NCI-H2227 (cell line): ENCODE data around the gene CAMKMT.

ENCODE experiments used
- DNase-seq: peaks from one replicate; lab custom pipeline; 2025; ENCODE audit not compliant: unreplicated experiment; lab: John Stamatoyannopoulos, UW

The CAMKMT gene

GRCh38 chr2:44723921-44724320 lies 362.2 kb downstream of the CAMKMT start:
- DNase-seq: no peak

GRCh38 chr2:44730593-44730992 lies 368.8 kb downstream of the CAMKMT start:
- DNase-seq: no peak

- DNase-seq: no peak
Measured at GRCh38 chr2:44731505-44731904, 369.8 kb downstream of the CAMKMT start.

- DNase-seq: no peak
Measured at GRCh38 chr2:44736270-44736942, 374.7 kb downstream of the CAMKMT start.

GRCh38 chr2:44740678-44741077 lies 378.9 kb downstream of the CAMKMT start:
- DNase-seq: no peak

GRCh38 chr2:44741507-44741906 lies 379.8 kb downstream of the CAMKMT start:
- no peak for DNase-seq

GRCh38 chr2:44742057-44742456 lies 380.3 kb downstream of the CAMKMT start:
- DNase-seq: no peak

GRCh38 chr2:44743473-44743872 lies 381.7 kb downstream of the CAMKMT start:
- DNase-seq: no peak

GRCh38 chr2:44744961-44745892 lies 383.5 kb downstream of the CAMKMT start:
- DNase-seq: no peak

- DNase-seq: no peak
Measured at GRCh38 chr2:44745922-44746766, 384.4 kb downstream of the CAMKMT start.

GRCh38 chr2:44746856-44747615 lies 385.3 kb downstream of the CAMKMT start:
- DNase-seq: no peak

GRCh38 chr2:44747794-44748193 lies 386.0 kb downstream of the CAMKMT start:
- no peak for DNase-seq

GRCh38 chr2:44751754-44752479 lies 390.2 kb downstream of the CAMKMT start:
- DNase-seq: no peak

GRCh38 chr2:44752761-44753160 lies 391.0 kb downstream of the CAMKMT start:
- no peak for DNase-seq

GRCh38 chr2:44753552-44754285 lies 392.0 kb downstream of the CAMKMT start:
- no peak for DNase-seq

GRCh38 chr2:44758591-44758990 lies 396.8 kb downstream of the CAMKMT start:
- no peak for DNase-seq

- no peak for DNase-seq
Measured at GRCh38 chr2:44759823-44760222, 398.1 kb downstream of the CAMKMT start.

GRCh38 chr2:44763275-44763782 lies 401.6 kb downstream of the CAMKMT start:
- no peak for DNase-seq

- no peak for DNase-seq
Measured at GRCh38 chr2:44766220-44766619, 404.5 kb downstream of the CAMKMT start.
